IMR-90 (cell line): Measurements from ENCODE around the gene ZNHIT6. TPM values are rescaled to one million over a fixed set of nuclear protein-coding genes. Genes with fewer than 3 reads are reported as not detected.

Source experiments
- ATAC-seq: fragments of 200-7000 bp; cut with Tn5 transposase; 2 replicates; pipeline ENCODE4 v1.9.1; 2020; ENCODE audit warnings: low read depth, mild to moderate bottlenecking, moderate library complexity
- BruUV-seq: library from RNA; stranded (reverse); fragments of 400-500 nt; replicated peaks from 2 replicates; lab custom pipeline; 2021; lab: Mats Ljungman, UMichigan
- CTCF ChIA-PET: fragments of 300-600 bp; formaldehyde crosslinking; extraction: SDS; loops from one replicate; lab custom pipeline; 2021; ENCODE audit warnings: antibody characterized with exemption; lab: Yijun Ruan, JAX
- POLR2A ChIA-PET: fragments of 300-600 bp; sonication (Branson Sonifier 250); formaldehyde crosslinking; loops from one replicate; lab custom pipeline; 2022; ENCODE audit warnings: antibody characterized with exemption; ENCODE audit not compliant: unreplicated experiment; lab: Charles Lee
- DNase-seq: peaks from one replicate; pipeline ENCODE4 v3.0.0; 2013
- H2AFZ ChIP-seq: replicated peaks from 2 replicates; pipeline ENCODE3; 2013; ENCODE audit warnings: low read length, mild to moderate bottlenecking; ENCODE audit not compliant: poor library complexity
- H2AK5ac ChIP-seq: 2 replicates; pipeline ENCODE4 v1.6.1; 2013; ENCODE audit warnings: low read depth, low read length, inconsistent platforms
- H2AK9ac ChIP-seq: replicated peaks from 2 replicates; pipeline ENCODE3; 2013; ENCODE audit warnings: mild to moderate bottlenecking, low read depth, low read length, moderate library complexity; ENCODE audit not compliant: poor library complexity
- H2BK120ac ChIP-seq: 2 replicates; pipeline ENCODE4 v1.6.1; 2013; ENCODE audit warnings: low read depth, low read length, inconsistent platforms
- H2BK15ac ChIP-seq: 3 replicates; pipeline ENCODE4 v1.6.1; 2013; ENCODE audit warnings: low read depth, low read length, inconsistent platforms
- H2BK20ac ChIP-seq: 2 replicates; pipeline ENCODE4 v1.6.1; 2013; ENCODE audit warnings: low read depth, mild to moderate bottlenecking, inconsistent platforms, low read length, moderate library complexity
- H2BK5ac ChIP-seq: 2 replicates; pipeline ENCODE4 v1.6.1; 2013; ENCODE audit warnings: mild to moderate bottlenecking, low read depth, low read length, inconsistent platforms; ENCODE audit not compliant: poor library complexity, severe bottlenecking
- H3K14ac ChIP-seq: replicated peaks from 2 replicates; pipeline ENCODE4 v1.6.1; 2013; ENCODE audit warnings: low read depth, low read length, inconsistent platforms
- H3K18ac ChIP-seq: 2 replicates; pipeline ENCODE4 v1.6.1; 2013; ENCODE audit warnings: low read depth, low read length, control low read depth
- H3K23ac ChIP-seq: 2 replicates; pipeline ENCODE4 v1.6.1; 2013; ENCODE audit warnings: low read depth, low read length, inconsistent platforms
- H3K27ac ChIP-seq: 2 replicates; pipeline ENCODE4 v1.5.1; 2013; ENCODE audit warnings: mild to moderate bottlenecking, control low read depth, low read length; ENCODE audit not compliant: insufficient read depth
- H3K27me3 ChIP-seq: 2 replicates; pipeline ENCODE4 v1.6.1; 2013; ENCODE audit warnings: low read length; ENCODE audit not compliant: control insufficient read depth, insufficient read depth
- H3K36me3 ChIP-seq: 2 replicates; pipeline ENCODE4 v1.6.1; 2013; ENCODE audit warnings: low read length, mixed read lengths; ENCODE audit not compliant: control insufficient read depth, insufficient read depth
- H3K4ac ChIP-seq: 2 replicates; pipeline ENCODE4 v1.6.1; 2013; ENCODE audit warnings: low read depth, low read length, inconsistent platforms
- H3K4me1 ChIP-seq: 2 replicates; pipeline ENCODE4 v1.6.1; 2013; ENCODE audit warnings: low read length, mixed read lengths; ENCODE audit not compliant: control insufficient read depth, insufficient read depth
- H3K4me2 ChIP-seq: 2 replicates; pipeline ENCODE4 v1.6.1; 2013; ENCODE audit warnings: low read depth, mild to moderate bottlenecking, control low read depth, low read length, moderate library complexity
- H3K4me3 ChIP-seq: 2 replicates; pipeline ENCODE4 v1.5.1; 2013; ENCODE audit warnings: low read depth, mild to moderate bottlenecking, control low read depth, low read length, moderate library complexity; ENCODE audit not compliant: insufficient read depth
- H3K56ac ChIP-seq: 2 replicates; pipeline ENCODE4 v1.6.1; 2013; ENCODE audit warnings: low read length, inconsistent platforms; ENCODE audit not compliant: insufficient read depth; ENCODE audit errors: extremely low read depth
- H3K79me1 ChIP-seq, 2 experiments: 2 replicates each; pipeline ENCODE4 v1.6.1; 2013; ENCODE audit warnings: low read length in 2 of 2, inconsistent platforms in 1 of 2, low read depth in 1 of 2
- H3K9ac ChIP-seq: 2 replicates; pipeline ENCODE4 v1.6.1; 2013; ENCODE audit warnings: low read depth, low read length, control low read depth
- H3K9me1 ChIP-seq: 2 replicates; pipeline ENCODE4 v1.6.1; 2013; ENCODE audit warnings: low read length, inconsistent platforms; ENCODE audit not compliant: insufficient read depth
- H3K9me3 ChIP-seq: 2 replicates; pipeline ENCODE4 v1.6.1; 2013; ENCODE audit warnings: low read length; ENCODE audit not compliant: control insufficient read depth, insufficient read depth
- H4K20me1 ChIP-seq: 2 replicates; pipeline ENCODE4 v1.6.1; 2013; ENCODE audit warnings: low read length, inconsistent platforms; ENCODE audit not compliant: insufficient read depth
- H4K5ac ChIP-seq: 2 replicates; pipeline ENCODE4 v1.6.1; 2013; ENCODE audit warnings: mild to moderate bottlenecking, low read depth, low read length, control low read depth
- H4K8ac ChIP-seq, 2 experiments: 2 replicates each; pipeline ENCODE4 v1.6.1; 2013; ENCODE audit warnings: low read depth in 2 of 2, low read length in 2 of 2, control low read depth in 1 of 2, inconsistent platforms in 1 of 2
- H4K91ac ChIP-seq: 2 replicates; pipeline ENCODE4 v1.6.1; 2013; ENCODE audit warnings: low read depth, low read length, inconsistent platforms; ENCODE audit not compliant: insufficient read depth
- BHLHE40 ChIP-seq: fragments of 150-350 bp; IDR thresholded peaks from 2 replicates; pipeline ENCODE4 v1.6.1; 2016; ENCODE audit warnings: mild to moderate bottlenecking, low read depth, low read length
- CEBPB ChIP-seq: IDR thresholded peaks from 2 replicates; pipeline ENCODE4 v1.6.1; 2012; ENCODE audit warnings: low read depth, low read length, improper control_type of control experiment
- MXI1 ChIP-seq: IDR thresholded peaks from 2 replicates; pipeline ENCODE4 v1.6.1; 2012; ENCODE audit warnings: low read depth, mild to moderate bottlenecking, low read length, moderate library complexity, borderline replicate concordance
- NFE2L2 ChIP-seq: fragments of 150-350 bp; IDR thresholded peaks from 2 replicates; pipeline ENCODE4 v1.6.1; 2016; ENCODE audit warnings: low read depth, mild to moderate bottlenecking, low read length
- RAD21 ChIP-seq: IDR thresholded peaks from 2 replicates; pipeline ENCODE4 v1.6.1; 2012; ENCODE audit warnings: low read length, improper control_type of control experiment
- dilution Hi-C: fragments of 300-500 bp; cut with HindIII; formaldehyde crosslinking; loops from one replicate; pipeline ENCODE4 v1.14.3; 2018; ENCODE audit warnings: low sequenced_read_pairs; ENCODE audit not compliant: unreplicated experiment
- in situ Hi-C: fragments of 300-500 bp; cut with MboI; formaldehyde crosslinking; loops from 3 replicates; pipeline ENCODE4 v1.14.3; 2019; ENCODE audit warnings: low sequenced_read_pairs, inconsistent platforms, mixed read lengths
- intact Hi-C: fragments of 100-400 bp; cut with micrococcal nuclease; formaldehyde crosslinking; loops from 2 replicates; pipeline ENCODE4 v1.10.0; 2022
- polyA plus RNA-seq, 3 experiments: library from polyadenylated mRNA; depleted of rRNA; stranded (reverse); fragments of >200 nt; gene quantifications; 2 replicates each; pipeline ENCODE4 v1.2.3, GENCODE V29; 2012; ENCODE audit warnings: low replicate concordance in 1 of 3
- total RNA-seq: library from RNA; depleted of rRNA; stranded (reverse); fragments of >200 nt; gene quantifications from 2 replicates; pipeline ENCODE4 v1.2.3, GENCODE V29; 2012

Gene ZNHIT6
- total and polyA plus RNA-seq, 2 of the 4 experiments (the other 2 are of a cell fraction): 9.0 to 13.7 TPM

DNA sequence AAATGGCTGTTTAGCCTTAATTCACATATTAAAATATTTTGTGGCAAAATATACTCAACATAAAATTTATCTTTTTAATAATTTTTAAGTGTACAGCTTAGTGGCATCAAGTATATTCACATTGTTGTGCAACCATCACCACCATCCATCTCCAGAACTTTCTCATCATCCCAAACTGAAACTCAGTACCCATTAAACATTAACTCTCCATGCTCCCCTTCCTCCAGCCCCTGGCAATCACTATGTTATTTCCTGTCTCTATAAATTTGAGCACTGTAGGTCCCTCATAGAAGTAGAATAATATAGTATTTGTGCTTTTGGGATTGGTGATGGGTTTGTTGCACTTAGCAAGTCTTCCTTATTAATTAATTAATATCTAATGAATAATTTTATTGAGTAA is 98.3 kb downstream of the ZNHIT6 start:
- dilution Hi-C loops (no loop called here), in situ Hi-C loops (loop anchor here (5.0 kb wide), 1 partner anchor 82 kb away; no protein-coding TSS in a partner anchor), intact Hi-C loops (loop anchor here (10.0 kb wide), 1 partner anchor 275 kb away; no protein-coding TSS in a partner anchor)
- Histone ChIP-seq H2AK9ac (no peak overlapping the region), H4K91ac (0 out of 2 replicates have a peak overlapping the region, but pooled peaks have one; percentile 27), H3K9me1 (peaks cover 28% of the 10 kb centered on the region), H3K23ac (no peak overlapping the region), H3K14ac (peak overlapping the region; percentile 32; the same call in 1 of the 2 replicates), H3K4ac (peak overlapping the region; percentile 34; the same call in 1 of the 2 replicates), H3K4me2 (no peak overlapping the region), H3K4me3 (no peak overlapping the region), H3K36me3 (no peaks in the 10 kb centered on the region), H2BK5ac (peak overlapping the region; percentile 47), H3K79me1 (peaks cover 7 to 28% of the 10 kb centered on the region in 2 experiments), H3K4me1 (peaks cover 34% of the 10 kb centered on the region), H4K5ac (no peak overlapping the region), H4K20me1 (no peaks in the 10 kb centered on the region), H3K27me3 (no peaks in the 10 kb centered on the region), H2AK5ac (0 out of 2 replicates have a peak overlapping the region, but pooled peaks have one; percentile 25), H3K9me3 (no peaks in the 10 kb centered on the region), H2AFZ (no peak overlapping the region), H3K9ac (no peak overlapping the region), H3K27ac (no peak overlapping the region), H4K8ac (0 out of 4 replicates have a peak overlapping the region, but pooled peaks of 1 of the 2 experiments have one; percentile 19), H3K56ac (no peak overlapping the region), H2BK20ac (peak overlapping the region; percentile 47; the same call in 1 of the 2 replicates), H2BK120ac (peak overlapping the region; percentile 82), H3K18ac (peak overlapping the region; percentile 17; the same call in 1 of the 2 replicates), H2BK15ac (no peak overlapping the region; the same call in 2 of the 3 replicates)
- ChIA-PET CTCF (no interaction called here), POLR2A (no interaction called here)
- TF ChIP-seq MXI1: no peak
- no peak for TF ChIP-seq RAD21
- TF ChIP-seq NFE2L2: no peak
- no peak for TF ChIP-seq CEBPB
- no peak for TF ChIP-seq BHLHE40
- DNase-seq (no peak), ATAC-seq (no peak)
- BruUV-seq: no TSS peak
